GM19238 (cell line): ENCODE results near the gene RPL22.

ENCODE experiments used
- DNase-seq: peaks from one replicate; pipeline ENCODE4 v3.0.0; 2011; ENCODE audit warnings: low spot score; ENCODE audit not compliant: insufficient read length

The RPL22 gene

DNA sequence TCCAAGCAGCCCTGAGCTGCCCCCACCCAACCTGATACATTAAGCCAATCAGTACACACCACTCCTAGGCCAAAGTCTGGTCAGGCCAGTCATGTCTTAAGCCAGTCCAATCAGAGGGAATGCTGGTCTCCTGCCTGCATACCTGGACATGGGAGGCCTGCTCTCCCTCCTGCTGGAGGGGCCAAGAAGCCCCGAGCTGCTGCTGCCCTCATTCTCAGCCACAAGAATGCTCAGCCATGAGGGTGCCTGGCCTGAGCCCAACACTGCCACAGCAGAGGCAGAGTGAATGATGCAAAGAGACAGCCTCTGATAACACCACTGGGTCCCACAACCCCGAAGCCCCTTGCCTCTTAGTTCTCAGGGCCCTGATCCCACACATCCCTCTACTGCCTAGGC is 42.3 kb downstream of the RPL22 start:
- DNase-seq, result no peak

- no peak for DNase-seq
Observed at GRCh38 chr1:6154525-6155319, 44.7 kb downstream of the RPL22 start.

DNA sequence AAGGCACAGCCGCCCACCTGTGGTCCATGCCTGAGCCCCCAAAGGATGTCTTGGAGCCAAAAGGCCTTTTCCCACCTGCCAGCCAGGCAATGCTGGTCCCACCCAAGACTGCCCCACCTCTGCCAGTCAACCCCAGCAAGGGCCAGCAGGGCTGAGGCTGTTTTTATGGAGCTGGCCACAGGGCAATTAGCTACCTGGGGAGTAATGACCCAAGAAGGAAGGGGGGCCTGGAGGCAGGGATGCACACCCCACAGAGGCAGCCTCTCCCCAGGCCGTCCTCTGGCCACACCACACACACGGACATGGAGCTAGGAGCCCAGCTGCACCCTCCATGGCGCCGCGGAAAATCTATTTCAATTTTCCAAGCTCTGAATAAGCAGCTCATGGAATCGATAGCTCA is 46.5 kb downstream of the RPL22 start:
- DNase-seq, result no peak

DNA sequence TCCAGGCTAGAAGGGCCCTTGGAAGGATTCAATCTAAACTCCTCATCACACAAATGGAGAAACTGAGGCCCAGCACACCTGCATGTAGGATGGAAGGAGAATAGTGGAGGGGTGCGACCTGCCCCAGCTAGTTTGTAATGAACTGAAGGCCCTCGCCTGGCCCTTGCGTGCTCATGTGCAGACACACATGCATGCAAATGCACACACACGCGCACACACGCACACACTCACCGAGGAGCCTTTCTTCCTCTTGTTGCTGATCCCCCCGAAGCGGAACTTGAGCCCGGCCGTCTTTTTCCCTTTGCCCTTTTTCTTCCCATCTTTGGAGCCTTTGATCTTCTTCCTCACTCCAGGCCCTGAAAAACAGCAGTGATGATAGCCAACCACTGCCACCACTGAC is 47.2 kb downstream of the RPL22 start:
- no peak for DNase-seq

- DNase-seq, result no peak
Observed at GRCh38 chr1:6151291-6151822, 48.0 kb downstream of the RPL22 start.

GRCh38 chr1:6150006-6150938 is 49.1 kb downstream of the RPL22 start:
- DNase-seq, result no peak

DNA sequence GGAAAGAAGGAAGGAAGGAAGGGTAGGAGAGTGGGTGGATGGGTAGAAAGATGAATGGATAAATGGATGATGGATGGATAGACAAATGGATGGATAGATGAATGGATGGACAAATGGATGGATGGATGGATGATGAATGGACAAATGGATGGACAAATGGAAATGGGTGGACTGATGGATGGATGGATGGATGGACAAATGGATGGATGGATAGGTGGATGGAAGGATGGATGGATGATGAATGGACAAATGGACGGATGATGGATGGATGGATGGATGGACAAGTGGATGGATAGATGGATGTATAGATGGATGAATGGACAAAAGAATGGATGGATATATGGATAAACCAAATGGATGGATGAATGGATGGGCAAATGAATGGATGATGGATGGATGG is 49.8 kb downstream of the RPL22 start:
- DNase-seq, result no peak

- peak; percentile 56 for DNase-seq
Observed at GRCh38 chr1:6148497-6149241, 50.7 kb downstream of the RPL22 start.

GRCh38 chr1:6145864-6146410 is 53.5 kb downstream of the RPL22 start:
- DNase-seq, result no peak

DNA sequence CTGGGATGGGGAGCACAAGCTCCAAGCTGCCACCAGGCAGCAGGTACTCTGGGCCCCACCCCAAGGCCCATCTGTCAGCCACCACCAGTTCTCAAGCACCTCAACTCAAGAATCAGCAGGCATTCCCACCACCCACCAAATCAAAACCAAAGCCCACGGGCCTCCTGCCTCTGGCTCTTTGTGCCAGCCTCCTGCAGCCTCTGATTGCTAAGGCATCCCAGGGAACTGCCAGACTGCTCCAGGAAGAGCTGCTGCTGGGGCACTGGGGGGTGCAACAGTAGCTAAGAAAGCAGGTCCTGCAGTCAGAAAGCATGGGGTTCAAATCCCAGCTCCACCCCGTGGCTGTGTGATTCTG is 54.0 kb downstream of the RPL22 start:
- DNase-seq, result no peak

DNA sequence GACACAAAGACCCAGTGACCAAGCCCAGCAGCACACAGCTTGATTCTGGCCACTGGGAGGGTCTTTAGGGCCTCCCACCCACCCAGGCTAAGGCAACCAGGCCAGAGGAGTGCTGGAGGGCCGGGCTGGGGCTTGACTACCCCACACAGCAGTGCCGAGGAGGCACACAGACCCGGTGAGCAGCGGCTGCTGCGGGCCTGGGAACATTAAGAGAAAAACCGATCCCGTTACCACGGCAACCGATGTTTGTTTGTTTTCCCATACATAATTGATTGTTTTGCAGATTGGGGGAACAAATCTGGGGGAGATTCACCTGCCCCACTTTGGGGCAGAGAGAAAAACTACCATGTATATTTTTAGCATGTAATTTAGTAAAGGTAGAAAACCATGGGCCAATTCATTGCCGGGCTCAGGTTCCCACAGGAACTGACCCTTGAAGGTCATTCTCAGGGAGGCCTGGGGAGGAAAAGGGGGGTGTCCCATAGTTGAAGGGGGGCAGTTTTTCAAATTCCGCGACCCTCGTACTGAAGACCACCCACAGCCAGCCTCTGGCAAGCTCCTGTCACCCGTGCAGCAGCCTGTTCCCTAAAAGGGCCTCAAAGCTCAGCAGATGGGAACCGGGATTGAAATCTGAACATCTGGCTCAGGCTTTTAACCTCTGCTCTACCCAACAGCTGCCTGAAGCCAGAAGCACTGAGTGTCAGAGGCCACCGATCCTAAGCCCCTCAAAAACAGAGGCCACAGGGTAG is 54.6 kb downstream of the RPL22 start:
- DNase-seq, result no peak

DNA sequence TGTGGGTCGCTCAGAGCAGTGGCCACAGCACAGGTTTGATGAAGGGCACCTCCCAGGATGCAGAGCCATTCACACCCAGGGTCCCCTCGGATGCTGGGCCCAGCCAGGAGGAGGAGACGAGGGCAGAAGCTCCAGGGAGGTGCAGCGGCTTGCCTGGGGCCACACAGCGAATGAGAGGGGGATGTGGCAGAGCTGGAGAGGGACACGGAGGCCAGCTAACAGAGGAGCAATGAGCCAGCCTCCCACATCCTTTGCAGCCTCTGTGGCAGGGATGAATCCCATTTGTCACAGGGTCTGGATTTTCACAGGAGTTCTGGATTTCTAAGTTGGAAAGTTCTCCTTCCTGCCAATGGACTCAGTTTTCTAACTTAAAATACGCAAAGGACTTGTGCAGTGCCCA is 55.2 kb downstream of the RPL22 start:
- DNase-seq, result no peak

DNA sequence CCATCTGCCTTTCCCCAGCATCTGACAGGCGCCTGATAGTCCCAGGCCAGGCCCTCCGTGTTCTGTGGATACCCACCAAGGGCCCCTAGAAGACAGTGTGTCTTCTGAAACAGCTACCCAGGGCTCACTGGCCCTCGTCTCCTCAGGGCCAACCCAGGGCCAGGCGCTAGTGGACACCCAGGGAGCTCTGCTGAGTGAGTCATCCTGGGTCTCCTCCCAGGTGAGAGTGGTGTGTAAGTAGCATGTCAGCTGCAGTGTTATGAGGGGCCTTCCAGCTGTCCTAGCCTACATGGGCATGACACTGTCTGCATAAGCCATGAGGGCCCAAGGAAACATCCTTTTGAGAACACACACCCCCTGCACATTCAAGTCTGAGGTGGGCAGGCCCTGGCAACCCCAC is 56.0 kb downstream of the RPL22 start:
- no peak for DNase-seq

- DNase-seq, result no peak
Observed at GRCh38 chr1:6142734-6143133, 56.7 kb downstream of the RPL22 start.

DNA sequence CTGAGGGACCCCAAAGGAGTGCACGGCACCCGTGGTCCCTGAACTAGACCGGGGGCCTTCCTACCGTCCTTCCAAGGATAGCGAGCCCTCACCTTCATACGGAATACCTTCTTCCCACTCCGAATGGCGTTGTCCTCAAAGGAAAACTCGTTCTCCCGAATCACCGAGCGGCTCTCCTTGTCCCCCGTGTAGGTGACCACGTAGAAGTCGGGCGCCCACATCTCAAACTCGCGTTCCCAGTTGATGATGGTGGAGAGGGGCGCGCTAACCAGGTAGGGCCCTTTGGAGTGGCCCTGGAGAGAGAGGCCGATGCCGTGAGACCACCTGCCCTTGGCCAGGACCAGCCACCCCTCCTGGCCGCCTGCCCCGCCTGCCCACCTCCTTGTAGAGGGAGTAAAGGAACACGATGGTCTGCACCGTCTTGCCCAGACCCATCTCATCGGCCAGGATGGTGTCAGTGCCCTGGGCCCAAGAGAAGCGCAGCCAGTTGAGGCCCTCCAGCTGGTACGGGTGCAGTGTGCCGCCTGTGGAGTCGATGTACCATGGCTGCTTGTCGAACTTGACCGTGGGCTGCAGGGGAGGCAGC is 57.3 kb downstream of the RPL22 start:
- no peak for DNase-seq

- peak; percentile 44 for DNase-seq
Observed at GRCh38 chr1:6141592-6141991, 57.8 kb downstream of the RPL22 start.

- no peak for DNase-seq
Observed at GRCh38 chr1:6140413-6140812, 59.0 kb downstream of the RPL22 start.

DNA sequence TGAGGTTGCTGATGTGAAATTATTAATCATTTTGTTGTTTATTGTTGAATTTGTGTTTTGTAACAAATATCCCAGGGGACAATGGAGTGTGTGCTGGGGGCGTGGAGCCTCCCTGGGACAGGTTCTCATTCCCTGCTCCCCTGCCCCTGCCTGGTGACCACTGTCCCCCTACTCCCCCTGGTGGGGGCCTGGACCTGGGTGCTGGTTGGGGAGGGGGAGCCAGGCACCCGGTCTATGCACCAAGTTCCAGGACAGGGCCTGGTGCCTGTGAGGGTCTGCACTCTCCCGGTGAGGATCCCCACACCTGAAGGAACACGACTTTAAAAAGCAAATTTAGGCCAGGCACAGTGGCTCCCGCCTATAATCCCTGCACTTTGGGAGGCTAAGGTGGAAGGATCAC is 61.6 kb downstream of the RPL22 start:
- no peak for DNase-seq

DNA sequence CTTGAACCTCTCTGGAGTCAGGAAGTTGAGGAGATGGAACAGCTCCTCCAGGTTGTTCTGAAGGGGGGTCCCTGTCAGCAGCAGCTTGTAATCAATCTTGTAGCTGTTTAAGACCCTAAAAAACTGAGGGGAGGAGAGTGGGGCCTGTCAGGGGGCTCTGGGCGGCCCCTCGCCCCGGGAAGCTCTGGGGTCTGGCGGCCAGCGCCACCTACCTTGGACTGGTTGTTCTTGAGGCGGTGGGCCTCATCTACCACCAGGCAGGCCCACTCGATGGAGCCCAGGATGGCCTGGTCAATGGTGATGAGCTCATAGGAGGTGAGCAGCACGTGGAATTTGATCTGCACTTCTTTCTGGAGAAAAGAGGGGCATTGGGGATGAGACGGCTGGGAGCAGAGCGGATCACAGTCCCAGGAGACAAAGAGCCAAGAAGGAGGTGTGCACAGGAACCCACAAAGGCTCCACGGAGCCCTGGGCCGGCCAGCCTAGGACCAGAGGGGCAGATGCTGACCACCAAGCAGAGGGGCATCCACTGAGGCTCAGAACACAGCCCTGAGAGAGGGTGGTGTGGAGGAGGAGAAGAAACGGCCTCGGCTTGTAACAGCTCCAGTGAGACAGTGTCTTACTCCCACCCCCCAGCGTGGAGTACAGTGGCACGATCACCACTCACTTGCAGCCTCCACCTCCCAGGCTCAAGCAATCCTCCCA is 62.7 kb downstream of the RPL22 start:
- DNase-seq, result no peak
